HL-60/S4 treated with retinoic acid at 250 ng/mL for 4 days and 3 days (cell line): ENCODE results near the gene ANKLE2.
"Not testable (repeated sequence)": the region's sequence is repeated elsewhere in the genome, so short reads cannot be mapped to it uniquely, and the experiment has no call there.

Source experiments
- in situ Hi-C: fragments of 300-500 bp; cut with MboI; formaldehyde crosslinking; loops from 2 replicates; pipeline ENCODE4 v1.7.0; 2022; ENCODE audit warnings: low sequenced_read_pairs

Gene ANKLE2

GRCh38 chr12:132777614-132778013 lies 16.0 kb upstream of the ANKLE2 start:
- in situ Hi-C loops = no loop called here

GRCh38 chr12:132776816-132777568 lies 15.4 kb upstream of the ANKLE2 start:
- in situ Hi-C loops = no loop called here

- in situ Hi-C loops = not testable (repeated sequence)
Measured at GRCh38 chr12:132776230-132776625, 14.6 kb upstream of the ANKLE2 start.

GRCh38 chr12:132775502-132776229 lies 14.0 kb upstream of the ANKLE2 start:
- in situ Hi-C loops = no loop called here

- in situ Hi-C loops = no loop called here
Measured at GRCh38 chr12:132774646-132775275, 13.1 kb upstream of the ANKLE2 start.

GRCh38 chr12:132774159-132774558 lies 12.5 kb upstream of the ANKLE2 start:
- in situ Hi-C loops = no loop called here

GRCh38 chr12:132773077-132773955 lies 11.7 kb upstream of the ANKLE2 start:
- in situ Hi-C loops = no loop called here

- in situ Hi-C loops = no loop called here
Measured at GRCh38 chr12:132772606-132773005, 11.0 kb upstream of the ANKLE2 start.

GRCh38 chr12:132771126-132771838 lies 9.7 kb upstream of the ANKLE2 start:
- in situ Hi-C loops = no loop called here

- in situ Hi-C loops = no loop called here
Measured at GRCh38 chr12:132766380-132767085, 4.9 kb upstream of the ANKLE2 start.

- in situ Hi-C loops = no loop called here
Measured at GRCh38 chr12:132765361-132765760, 3.7 kb upstream of the ANKLE2 start.

- in situ Hi-C loops = no loop called here
Measured at GRCh38 chr12:132764231-132764630, 2.6 kb upstream of the ANKLE2 start.

GRCh38 chr12:132761921-132762583 lies 420 bp upstream of the ANKLE2 start:
- in situ Hi-C loops = no loop called here

- in situ Hi-C loops = no loop called here
Measured at GRCh38 chr12:132759359-132759758, 2.3 kb downstream of the ANKLE2 start.

- in situ Hi-C loops = not testable (repeated sequence)
Measured at GRCh38 chr12:132758825-132759224, 2.8 kb downstream of the ANKLE2 start.

- in situ Hi-C loops = no loop called here
Measured at GRCh38 chr12:132754160-132754932, 7.3 kb downstream of the ANKLE2 start.

- in situ Hi-C loops = not testable (repeated sequence)
Measured at GRCh38 chr12:132753670-132754069, 8.0 kb downstream of the ANKLE2 start.

- in situ Hi-C loops = no loop called here
Measured at GRCh38 chr12:132748319-132748718, 13.3 kb downstream of the ANKLE2 start.
